Hematopoietic multipotent progenitor cell treated with erythropoietin and hydrocortisone succinate and interleukin-3 and kit ligand, for 6 days (in vitro differentiated cells): ENCODE data around the gene PPFIA4.
A peak's percentile ranks its signal among the peaks of the same experiment; 100 is the strongest.

Experiments used
- DNase-seq: peaks from one replicate; pipeline ENCODE4 v3.0.0-alpha.2; 2015

PPFIA4 gene

GRCh38 chr1:203060115-203060514 is 33.8 kb downstream of the PPFIA4 start:
- no peak for DNase-seq

- no peak for DNase-seq
Observed at GRCh38 chr1:203063287-203063686, 37.0 kb downstream of the PPFIA4 start.

- no peak for DNase-seq
Observed at GRCh38 chr1:203065191-203065590, 38.9 kb downstream of the PPFIA4 start.

- DNase-seq = no peak
Observed at GRCh38 chr1:203065986-203066385, 39.7 kb downstream of the PPFIA4 start.

GRCh38 chr1:203066965-203067364 is 40.7 kb downstream of the PPFIA4 start:
- no peak for DNase-seq

GRCh38 chr1:203069030-203069747 is 42.9 kb downstream of the PPFIA4 start:
- peak; percentile 22 for DNase-seq

GRCh38 chr1:203072002-203072602 is 45.8 kb downstream of the PPFIA4 start:
- DNase-seq = no peak

GRCh38 chr1:203072911-203073310 is 46.6 kb downstream of the PPFIA4 start:
- no peak for DNase-seq

GRCh38 chr1:203073469-203073868 is 47.2 kb downstream of the PPFIA4 start:
- no peak for DNase-seq

GRCh38 chr1:203074610-203075009 is 48.3 kb downstream of the PPFIA4 start:
- DNase-seq = no peak

- DNase-seq = peak; percentile 36
Observed at GRCh38 chr1:203075236-203076030, 49.1 kb downstream of the PPFIA4 start.

GRCh38 chr1:203076031-203076511 is 49.8 kb downstream of the PPFIA4 start:
- peak; percentile 48 for DNase-seq

GRCh38 chr1:203077367-203077766 is 51.1 kb downstream of the PPFIA4 start:
- DNase-seq = no peak

- DNase-seq = no peak
Observed at GRCh38 chr1:203077956-203078355, 51.7 kb downstream of the PPFIA4 start.

- no peak for DNase-seq
Observed at GRCh38 chr1:203078478-203078877, 52.2 kb downstream of the PPFIA4 start.

- DNase-seq = no peak
Observed at GRCh38 chr1:203080456-203080855, 54.2 kb downstream of the PPFIA4 start.

- no peak for DNase-seq
Observed at GRCh38 chr1:203081465-203082230, 55.4 kb downstream of the PPFIA4 start.

- no peak for DNase-seq
Observed at GRCh38 chr1:203082231-203082505, 55.9 kb downstream of the PPFIA4 start.

GRCh38 chr1:203082571-203083462 is 56.5 kb downstream of the PPFIA4 start:
- DNase-seq = peak; percentile 29

GRCh38 chr1:203083463-203083921 is 57.2 kb downstream of the PPFIA4 start:
- DNase-seq = no peak

GRCh38 chr1:203084588-203085527 is 58.6 kb downstream of the PPFIA4 start:
- DNase-seq = peak; percentile 26
